ENCODE measurements around the gene PSME4. TPM values are rescaled to one million over a fixed set of nuclear protein-coding genes. Genes with fewer than 3 reads are reported as not detected.
A peak's percentile ranks its signal among the peaks of the same experiment; 100 is the strongest.

The PSME4 gene
- total RNA-seq, 1 donor from 2014 or later, result 45.3 TPM

DNA sequence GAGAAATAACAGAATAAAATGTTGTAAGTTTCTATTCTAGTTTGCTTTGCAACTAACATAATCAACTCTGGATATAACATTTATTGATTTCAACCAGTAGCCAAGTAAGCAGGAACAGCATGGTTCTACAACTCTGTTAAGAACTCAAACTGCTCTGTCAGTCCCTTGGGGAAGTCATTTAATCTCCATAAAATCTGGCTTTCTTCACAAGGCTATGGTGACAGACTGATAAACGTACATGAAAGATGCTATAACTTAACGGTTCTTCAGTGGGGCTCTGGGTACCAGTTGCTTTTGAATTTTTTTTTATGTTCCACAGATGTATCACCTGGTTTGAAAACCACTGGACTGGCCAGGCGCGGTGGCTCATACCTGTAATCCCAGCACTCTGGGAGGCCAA, 10.3 kb downstream of the PSME4 start:
- H3K27me3 Mint-ChIP-seq (ENCODE audit: low read depth), result no peaks in the 10 kb centered on the region
- H3K4me1 Mint-ChIP-seq (ENCODE audit: low read depth), result peaks cover 43% of the 10 kb centered on the region
- no peaks in the 10 kb centered on the region for H3K9me3 Mint-ChIP-seq (ENCODE audit: low read depth)
- H3K4me3 Mint-ChIP-seq (ENCODE audit: unreplicated experiment), result no peak overlapping the region
- no peak for DNase-seq (ENCODE audit: low spot score)
- H3K27ac Mint-ChIP-seq (ENCODE audit: unreplicated experiment), result no peak overlapping the region
- no peaks in the 10 kb centered on the region for H3K36me3 Mint-ChIP-seq (ENCODE audit: low read depth)
- TF ChIP-seq, protein P1, sequence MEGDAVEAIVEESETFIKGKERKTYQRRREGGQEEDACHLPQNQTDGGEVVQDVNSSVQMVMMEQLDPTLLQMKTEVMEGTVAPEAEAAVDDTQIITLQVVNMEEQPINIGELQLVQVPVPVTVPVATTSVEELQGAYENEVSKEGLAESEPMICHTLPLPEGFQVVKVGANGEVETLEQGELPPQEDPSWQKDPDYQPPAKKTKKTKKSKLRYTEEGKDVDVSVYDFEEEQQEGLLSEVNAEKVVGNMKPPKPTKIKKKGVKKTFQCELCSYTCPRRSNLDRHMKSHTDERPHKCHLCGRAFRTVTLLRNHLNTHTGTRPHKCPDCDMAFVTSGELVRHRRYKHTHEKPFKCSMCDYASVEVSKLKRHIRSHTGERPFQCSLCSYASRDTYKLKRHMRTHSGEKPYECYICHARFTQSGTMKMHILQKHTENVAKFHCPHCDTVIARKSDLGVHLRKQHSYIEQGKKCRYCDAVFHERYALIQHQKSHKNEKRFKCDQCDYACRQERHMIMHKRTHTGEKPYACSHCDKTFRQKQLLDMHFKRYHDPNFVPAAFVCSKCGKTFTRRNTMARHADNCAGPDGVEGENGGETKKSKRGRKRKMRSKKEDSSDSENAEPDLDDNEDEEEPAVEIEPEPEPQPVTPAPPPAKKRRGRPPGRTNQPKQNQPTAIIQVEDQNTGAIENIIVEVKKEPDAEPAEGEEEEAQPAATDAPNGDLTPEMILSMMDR (IDR thresholded peaks at IDR 0.05), result no peak

DNA sequence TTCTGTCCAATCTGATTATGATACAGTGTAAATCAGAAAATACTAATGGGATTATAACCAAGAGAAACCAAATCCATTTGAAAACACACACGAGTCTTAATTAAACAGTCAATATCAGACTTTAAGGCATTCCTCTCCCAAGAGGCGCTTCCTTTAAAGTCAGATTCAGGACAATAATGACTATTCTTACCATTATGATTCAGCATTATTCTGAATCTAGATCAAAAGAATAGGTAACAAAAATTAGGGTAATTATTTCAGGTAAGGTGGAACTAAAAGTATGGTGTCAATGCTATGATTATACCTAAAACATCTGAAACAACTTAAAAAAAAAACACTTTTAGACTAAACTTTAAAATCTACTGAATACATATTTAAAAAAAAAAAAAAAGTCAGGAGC, 12.3 kb downstream of the PSME4 start:
- no peak overlapping the region for H3K4me3 Mint-ChIP-seq (ENCODE audit: unreplicated experiment)
- TF ChIP-seq, protein P1 (IDR thresholded peaks at IDR 0.05), result no peak
- H3K36me3 Mint-ChIP-seq (ENCODE audit: low read depth), result no peaks in the 10 kb centered on the region
- peaks cover 32% of the 10 kb centered on the region for H3K4me1 Mint-ChIP-seq (ENCODE audit: low read depth)
- no peaks in the 10 kb centered on the region for H3K9me3 Mint-ChIP-seq (ENCODE audit: low read depth)
- no peak overlapping the region for H3K27ac Mint-ChIP-seq (ENCODE audit: unreplicated experiment)
- no peaks in the 10 kb centered on the region for H3K27me3 Mint-ChIP-seq (ENCODE audit: low read depth)
- DNase-seq (ENCODE audit: low spot score), result no peak

DNA sequence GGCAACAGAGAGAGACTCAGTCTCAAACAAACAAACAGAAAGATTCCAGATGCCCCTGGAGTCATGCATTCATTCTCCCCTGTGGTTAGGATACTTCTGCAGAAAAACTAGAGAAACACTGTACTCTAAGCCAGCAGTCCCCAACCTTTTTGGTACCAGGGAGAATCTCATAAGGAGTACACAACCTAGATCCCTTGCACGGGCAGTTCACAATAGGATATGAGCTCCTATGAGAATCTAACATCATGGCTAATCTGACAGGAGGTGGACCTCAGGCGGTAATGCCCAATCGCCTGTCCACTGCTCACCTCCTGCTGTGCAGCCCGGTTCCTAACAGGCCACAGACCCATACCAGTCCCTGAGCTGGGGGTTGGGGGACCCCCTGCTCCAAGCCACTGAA, 18.3 kb downstream of the PSME4 start:
- no peak for DNase-seq (ENCODE audit: low spot score)
- Mint-ChIP-seq H3K36me3 (ENCODE audit: low read depth) (peaks cover 2% of the 10 kb centered on the region), H3K27ac (ENCODE audit: unreplicated experiment) (no peak overlapping the region), H3K27me3 (ENCODE audit: low read depth) (no peaks in the 10 kb centered on the region), H3K4me1 (ENCODE audit: low read depth) (peaks cover 28% of the 10 kb centered on the region), H3K4me3 (ENCODE audit: unreplicated experiment) (no peak overlapping the region), H3K9me3 (ENCODE audit: low read depth) (no peaks in the 10 kb centered on the region)
- TF ChIP-seq, protein P1 (IDR thresholded peaks at IDR 0.05), result no peak

DNA sequence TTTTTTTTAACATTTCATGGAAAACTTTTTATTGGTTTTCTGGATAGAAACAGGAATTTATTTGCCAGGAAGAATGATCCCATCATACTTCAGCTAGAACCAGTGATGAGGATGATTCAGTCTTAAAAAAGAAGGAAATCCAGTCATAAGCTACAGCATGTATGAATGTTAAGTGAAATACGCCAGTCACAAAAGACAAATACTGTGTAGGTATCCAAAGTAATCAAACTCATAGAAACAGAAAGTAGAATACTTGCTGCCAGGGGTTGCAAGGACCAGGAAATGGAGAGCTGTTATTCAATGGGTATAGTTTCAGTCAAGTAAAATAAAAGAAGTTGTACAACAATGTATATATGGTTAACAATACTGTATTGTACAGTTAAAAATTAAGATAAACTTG, 21.3 kb downstream of the PSME4 start:
- TF ChIP-seq, protein P1 (IDR thresholded peaks at IDR 0.05), result no peak
- no peak for DNase-seq (ENCODE audit: low spot score)
- H3K4me3 Mint-ChIP-seq (ENCODE audit: unreplicated experiment), result no peak overlapping the region
- H3K36me3 Mint-ChIP-seq (ENCODE audit: low read depth), result peaks cover 7% of the 10 kb centered on the region
- H3K27ac Mint-ChIP-seq (ENCODE audit: unreplicated experiment), result peak overlapping the region; percentile 45
- peaks cover 37% of the 10 kb centered on the region for H3K4me1 Mint-ChIP-seq (ENCODE audit: low read depth)
- H3K27me3 Mint-ChIP-seq (ENCODE audit: low read depth), result no peaks in the 10 kb centered on the region
- no peaks in the 10 kb centered on the region for H3K9me3 Mint-ChIP-seq (ENCODE audit: low read depth)

DNA sequence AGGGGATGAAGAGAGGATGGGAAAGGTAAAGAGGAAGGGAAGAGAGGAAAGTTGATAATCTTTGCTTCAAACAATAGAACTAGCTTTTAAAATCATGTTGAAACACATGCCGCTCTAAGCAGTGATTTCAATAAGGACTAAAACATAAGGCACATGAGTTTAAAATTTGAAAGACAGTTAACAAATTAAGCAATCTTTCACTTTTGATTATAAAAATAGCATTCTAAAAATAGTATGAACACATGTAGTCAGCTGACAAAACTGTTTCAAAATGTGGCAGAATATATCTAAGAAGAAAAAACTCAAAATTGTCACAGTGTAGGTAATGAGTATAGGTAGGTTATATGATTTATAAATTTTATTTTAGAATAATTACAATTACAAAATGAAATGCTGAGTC, 25.3 kb downstream of the PSME4 start:
- Mint-ChIP-seq H3K4me3 (ENCODE audit: unreplicated experiment) (no peak overlapping the region), H3K27me3 (ENCODE audit: low read depth) (no peaks in the 10 kb centered on the region), H3K27ac (ENCODE audit: unreplicated experiment) (peak overlapping the region; percentile 68), H3K4me1 (ENCODE audit: low read depth) (peaks cover 23% of the 10 kb centered on the region), H3K36me3 (ENCODE audit: low read depth) (peaks cover 12% of the 10 kb centered on the region), H3K9me3 (ENCODE audit: low read depth) (no peaks in the 10 kb centered on the region)
- TF ChIP-seq, protein P1 (IDR thresholded peaks at IDR 0.05), result no peak
- DNase-seq (ENCODE audit: low spot score), result no peak
